Gastrocnemius medialis (tissue), 4 donors: ENCODE measurements around the gene PPAN.

ENCODE experiments used
- CTCF ChIP-seq, 5 experiments: fragments of 450-650 bp in 3 of 5; fragments of 200-600 bp in 2 of 5; sonication (generic) in 2 of 5; IDR thresholded peaks in 4 of 5; conservative IDR thresholded peaks in 1 of 5; 1 replicate in 4 of 5; 2 replicates in 1 of 5; pipeline ENCODE4 v1.5.1; 2016 to 2019; ENCODE audit warnings: antibody characterized with exemption in 5 of 5, mild to moderate bottlenecking in 3 of 5, moderate library complexity in 3 of 5
- POLR2A ChIP-seq, 2 donors: fragments of 450-650 bp; IDR thresholded peaks; one replicate each; pipeline ENCODE4 v1.6.1; 2017; ENCODE audit warnings: antibody characterized with exemption in 2 of 2, mild to moderate bottlenecking in 2 of 2, moderate library complexity in 2 of 2

DNA sequence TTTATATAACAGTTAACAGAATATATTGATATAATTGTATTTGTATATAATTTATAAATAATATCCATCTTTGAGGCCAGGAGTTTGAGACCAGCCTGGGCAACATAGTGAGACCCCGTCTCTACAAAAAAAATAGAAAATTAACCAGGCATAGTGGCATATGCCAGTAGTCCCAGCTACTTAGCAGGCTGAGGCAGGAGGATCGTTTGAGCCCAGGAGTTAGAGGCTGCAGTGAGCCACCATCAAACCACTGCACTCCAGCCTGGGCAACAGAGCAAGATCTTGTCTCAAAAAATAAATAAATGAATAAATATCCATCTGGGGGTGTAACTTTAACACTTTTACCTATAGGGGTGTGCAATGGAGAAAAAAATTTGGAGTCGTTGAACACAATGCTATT, 21.4 kb upstream of the PPAN start:
- TF ChIP-seq CTCF (IDR thresholded peaks at IDR 0.05 in 4 of 5, conservative IDR thresholded peaks at IDR 0.05 in 1 of 5) (no peak), POLR2A (IDR thresholded peaks at IDR 0.05) (no peak)
